Loucy (cell line): ENCODE measurements around the gene MMUT.

Source experiments
- EZH2phosphoT487 ChIP-seq: fragments of 200-600 bp; IDR thresholded peaks from 2 replicates; pipeline ENCODE4 v1.6.1; 2018; ENCODE audit warnings: antibody characterized with exemption, mild to moderate bottlenecking, moderate library complexity, borderline replicate concordance
- TF ChIP-seq, protein P1 (sequence below): fragments of 200-600 bp; sonication (generic); conservative IDR thresholded peaks from 2 replicates; pipeline ENCODE4 v1.5.1; 2014; ENCODE audit warnings: mild to moderate bottlenecking, antibody characterized with exemption, low read length

DNA sequence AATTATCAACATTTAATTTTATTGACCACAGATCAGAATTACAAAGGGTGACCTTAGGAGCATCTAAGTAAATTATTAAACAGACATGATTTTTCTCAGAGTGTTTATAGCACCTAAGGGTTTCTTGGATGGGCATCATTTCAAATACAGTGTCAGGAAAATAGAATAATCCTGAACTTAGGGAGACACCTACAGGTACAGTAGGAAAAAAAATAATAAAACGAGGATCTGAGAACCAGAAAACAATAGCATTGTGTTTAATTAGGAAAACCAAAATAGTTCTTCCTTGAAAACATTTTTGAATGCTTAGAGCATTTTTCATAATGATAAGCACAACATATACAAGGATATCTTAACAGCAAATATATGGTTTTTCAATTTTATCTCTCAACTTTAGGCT is 39.2 kb downstream of the MMUT start:
- TF ChIP-seq, protein P1, sequence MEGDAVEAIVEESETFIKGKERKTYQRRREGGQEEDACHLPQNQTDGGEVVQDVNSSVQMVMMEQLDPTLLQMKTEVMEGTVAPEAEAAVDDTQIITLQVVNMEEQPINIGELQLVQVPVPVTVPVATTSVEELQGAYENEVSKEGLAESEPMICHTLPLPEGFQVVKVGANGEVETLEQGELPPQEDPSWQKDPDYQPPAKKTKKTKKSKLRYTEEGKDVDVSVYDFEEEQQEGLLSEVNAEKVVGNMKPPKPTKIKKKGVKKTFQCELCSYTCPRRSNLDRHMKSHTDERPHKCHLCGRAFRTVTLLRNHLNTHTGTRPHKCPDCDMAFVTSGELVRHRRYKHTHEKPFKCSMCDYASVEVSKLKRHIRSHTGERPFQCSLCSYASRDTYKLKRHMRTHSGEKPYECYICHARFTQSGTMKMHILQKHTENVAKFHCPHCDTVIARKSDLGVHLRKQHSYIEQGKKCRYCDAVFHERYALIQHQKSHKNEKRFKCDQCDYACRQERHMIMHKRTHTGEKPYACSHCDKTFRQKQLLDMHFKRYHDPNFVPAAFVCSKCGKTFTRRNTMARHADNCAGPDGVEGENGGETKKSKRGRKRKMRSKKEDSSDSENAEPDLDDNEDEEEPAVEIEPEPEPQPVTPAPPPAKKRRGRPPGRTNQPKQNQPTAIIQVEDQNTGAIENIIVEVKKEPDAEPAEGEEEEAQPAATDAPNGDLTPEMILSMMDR: peak; percentile 50
- no peak for TF ChIP-seq EZH2phosphoT487
